Measurements from ENCODE around the gene ANKRD63.
A peak's percentile ranks its signal among the peaks of the same experiment; 100 is the strongest.

Gene ANKRD63

DNA sequence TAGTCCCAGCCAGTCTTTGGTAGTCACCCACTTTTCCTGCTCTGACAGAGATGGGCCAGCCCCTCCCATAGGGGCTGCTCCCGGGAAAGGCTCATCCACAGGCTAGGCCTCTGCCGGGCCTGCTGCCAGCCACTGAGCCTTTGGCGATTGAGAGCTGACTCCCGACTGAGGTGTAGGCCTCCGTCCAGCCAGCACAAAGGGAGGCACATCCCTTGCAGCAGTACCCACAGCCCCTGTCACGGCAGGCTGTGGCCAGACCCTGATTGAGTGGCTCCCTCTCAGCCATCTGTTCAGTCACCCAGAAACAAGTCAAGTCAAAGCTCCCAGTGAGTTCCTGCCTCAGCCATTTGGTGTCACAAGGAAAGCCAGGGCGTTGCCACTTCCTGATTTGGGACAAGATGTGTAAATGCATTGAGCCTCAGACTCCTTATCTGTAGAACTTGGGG, 50.2 kb downstream of the ANKRD63 start:
- peak overlapping the region; percentile 12 for H3K9ac ChIP-seq (ENCODE audit: low read length)
- no peak overlapping the region for H2BK120ac ChIP-seq (ENCODE audit: low read depth, low read length)
- no peak overlapping the region for H3K27ac ChIP-seq (ENCODE audit: low read depth, low read length)
- no peaks in the 10 kb centered on the region for H3K79me2 ChIP-seq (ENCODE audit: control insufficient read depth, insufficient read depth, low read length)
- no peak overlapping the region for H3K23ac ChIP-seq (ENCODE audit: low read length)
- WGBS (ENCODE audit: extremely low coverage, insufficient coverage, low lambda C conversion rate): no CpG with 5 or more reads among the region's 7 CpGs
- H3K4me1 ChIP-seq (ENCODE audit: control insufficient read depth, low read depth, low read length): peaks cover 2% of the 10 kb centered on the region
- H3K4me2 ChIP-seq (ENCODE audit: low read length): no peak overlapping the region
- H3K27me3 ChIP-seq (ENCODE audit: insufficient read depth, low read length, poor library complexity): no peaks in the 10 kb centered on the region
- no peak overlapping the region for H3K4ac ChIP-seq (ENCODE audit: low read depth, low read length)
- H2BK15ac ChIP-seq (replicated peaks; ENCODE audit: low read depth): no peak overlapping the region
- no peak overlapping the region for H4K5ac ChIP-seq (ENCODE audit: low read length)
- no peak overlapping the region for H3K4me3 ChIP-seq (ENCODE audit: low read length)
- no peak overlapping the region for H2AK5ac ChIP-seq (ENCODE audit: low read length)
- peak; percentile 46 for DNase-seq
- H3K79me1 ChIP-seq (ENCODE audit: low read length): no peaks in the 10 kb centered on the region
- no peak overlapping the region for H3K18ac ChIP-seq (ENCODE audit: low read length)
- H2BK5ac ChIP-seq (ENCODE audit: low read length): no peak overlapping the region
- no peak overlapping the region for H4K8ac ChIP-seq (ENCODE audit: low read depth, low read length)
- H3K56ac ChIP-seq (ENCODE audit: low read length): no peak overlapping the region
- no peaks in the 10 kb centered on the region for H3K36me3 ChIP-seq (ENCODE audit: control insufficient read depth, insufficient read depth, low read length)
